ENCODE data around the gene YDJC.
"Not testable (repeated sequence)": the region's sequence is repeated elsewhere in the genome, so short reads cannot be mapped to it uniquely, and the experiment has no call there.

- TF ChIP-seq CTCF, POLR2A (IDR thresholded peaks at IDR 0.05): not testable (repeated sequence)
Observed at GRCh38 chr22:21645513-21645912, 15.7 kb upstream of the YDJC start.

Measured in uterus (tissue), 2 donors.